Neural cell (in vitro differentiated cells): ENCODE results near the gene HAP1.

Source experiments
- EP300 ChIP-seq: fragments of 450-650 bp; conservative IDR thresholded peaks from 2 replicates; pipeline ENCODE4 v1.6.1; 2014; ENCODE audit warnings: antibody characterized with exemption, mild to moderate bottlenecking, moderate library complexity; ENCODE audit not compliant: poor library complexity, severe bottlenecking
- EZH2 ChIP-seq: fragments of 200-600, 300-800 bp; shearing (Covaris generic), sonication (generic); IDR thresholded peaks from 2 replicates; pipeline ENCODE4 v1.6.1; 2014; ENCODE audit warnings: antibody characterized with exemption, low read length, borderline replicate concordance, mild to moderate bottlenecking; ENCODE audit not compliant: insufficient read depth, poor library complexity, severe bottlenecking
- POLR2AphosphoS5 ChIP-seq: IDR thresholded peaks from 2 replicates; pipeline ENCODE4 v1.6.1; 2012
- TAF1 ChIP-seq: IDR thresholded peaks from 2 replicates; pipeline ENCODE4 v1.6.1; 2012; ENCODE audit warnings: low read depth
- TF ChIP-seq, protein P1 (sequence below): fragments of 450-650 bp; IDR thresholded peaks from 2 replicates; pipeline ENCODE4 v1.5.1; 2014; ENCODE audit warnings: antibody characterized with exemption, mild to moderate bottlenecking, moderate library complexity; ENCODE audit not compliant: poor library complexity, severe bottlenecking
- TF ChIP-seq, protein P2 (sequence below): IDR thresholded peaks from 2 replicates; pipeline ENCODE4 v1.6.1; 2012; ENCODE audit warnings: borderline replicate concordance

DNA sequence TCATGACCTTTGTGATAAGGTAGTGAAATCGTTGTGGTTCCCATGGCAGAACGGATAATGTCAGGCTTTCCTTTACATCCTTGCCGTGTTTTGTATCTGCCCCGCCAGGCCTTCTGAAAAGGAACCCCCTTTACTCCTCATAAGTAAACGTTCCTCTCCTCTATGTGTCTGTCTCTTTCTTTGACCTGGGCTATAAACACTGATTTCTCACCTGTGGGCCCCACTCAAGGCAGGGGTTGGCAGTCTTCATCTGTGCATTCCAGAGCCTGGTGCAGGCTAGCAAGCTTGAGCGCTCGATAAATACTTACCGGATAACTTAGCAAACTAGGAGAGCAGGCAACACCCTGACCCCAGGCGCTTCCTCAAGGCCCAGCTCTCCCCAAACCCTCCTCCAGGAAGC lies 7.3 kb upstream of the HAP1 start:
- TF ChIP-seq, protein P1, sequence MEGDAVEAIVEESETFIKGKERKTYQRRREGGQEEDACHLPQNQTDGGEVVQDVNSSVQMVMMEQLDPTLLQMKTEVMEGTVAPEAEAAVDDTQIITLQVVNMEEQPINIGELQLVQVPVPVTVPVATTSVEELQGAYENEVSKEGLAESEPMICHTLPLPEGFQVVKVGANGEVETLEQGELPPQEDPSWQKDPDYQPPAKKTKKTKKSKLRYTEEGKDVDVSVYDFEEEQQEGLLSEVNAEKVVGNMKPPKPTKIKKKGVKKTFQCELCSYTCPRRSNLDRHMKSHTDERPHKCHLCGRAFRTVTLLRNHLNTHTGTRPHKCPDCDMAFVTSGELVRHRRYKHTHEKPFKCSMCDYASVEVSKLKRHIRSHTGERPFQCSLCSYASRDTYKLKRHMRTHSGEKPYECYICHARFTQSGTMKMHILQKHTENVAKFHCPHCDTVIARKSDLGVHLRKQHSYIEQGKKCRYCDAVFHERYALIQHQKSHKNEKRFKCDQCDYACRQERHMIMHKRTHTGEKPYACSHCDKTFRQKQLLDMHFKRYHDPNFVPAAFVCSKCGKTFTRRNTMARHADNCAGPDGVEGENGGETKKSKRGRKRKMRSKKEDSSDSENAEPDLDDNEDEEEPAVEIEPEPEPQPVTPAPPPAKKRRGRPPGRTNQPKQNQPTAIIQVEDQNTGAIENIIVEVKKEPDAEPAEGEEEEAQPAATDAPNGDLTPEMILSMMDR: no peak
- no peak for TF ChIP-seq EP300
- no peak for TF ChIP-seq EZH2
- no peak for TF ChIP-seq TAF1
- no peak for TF ChIP-seq POLR2AphosphoS5
- TF ChIP-seq, protein P2, sequence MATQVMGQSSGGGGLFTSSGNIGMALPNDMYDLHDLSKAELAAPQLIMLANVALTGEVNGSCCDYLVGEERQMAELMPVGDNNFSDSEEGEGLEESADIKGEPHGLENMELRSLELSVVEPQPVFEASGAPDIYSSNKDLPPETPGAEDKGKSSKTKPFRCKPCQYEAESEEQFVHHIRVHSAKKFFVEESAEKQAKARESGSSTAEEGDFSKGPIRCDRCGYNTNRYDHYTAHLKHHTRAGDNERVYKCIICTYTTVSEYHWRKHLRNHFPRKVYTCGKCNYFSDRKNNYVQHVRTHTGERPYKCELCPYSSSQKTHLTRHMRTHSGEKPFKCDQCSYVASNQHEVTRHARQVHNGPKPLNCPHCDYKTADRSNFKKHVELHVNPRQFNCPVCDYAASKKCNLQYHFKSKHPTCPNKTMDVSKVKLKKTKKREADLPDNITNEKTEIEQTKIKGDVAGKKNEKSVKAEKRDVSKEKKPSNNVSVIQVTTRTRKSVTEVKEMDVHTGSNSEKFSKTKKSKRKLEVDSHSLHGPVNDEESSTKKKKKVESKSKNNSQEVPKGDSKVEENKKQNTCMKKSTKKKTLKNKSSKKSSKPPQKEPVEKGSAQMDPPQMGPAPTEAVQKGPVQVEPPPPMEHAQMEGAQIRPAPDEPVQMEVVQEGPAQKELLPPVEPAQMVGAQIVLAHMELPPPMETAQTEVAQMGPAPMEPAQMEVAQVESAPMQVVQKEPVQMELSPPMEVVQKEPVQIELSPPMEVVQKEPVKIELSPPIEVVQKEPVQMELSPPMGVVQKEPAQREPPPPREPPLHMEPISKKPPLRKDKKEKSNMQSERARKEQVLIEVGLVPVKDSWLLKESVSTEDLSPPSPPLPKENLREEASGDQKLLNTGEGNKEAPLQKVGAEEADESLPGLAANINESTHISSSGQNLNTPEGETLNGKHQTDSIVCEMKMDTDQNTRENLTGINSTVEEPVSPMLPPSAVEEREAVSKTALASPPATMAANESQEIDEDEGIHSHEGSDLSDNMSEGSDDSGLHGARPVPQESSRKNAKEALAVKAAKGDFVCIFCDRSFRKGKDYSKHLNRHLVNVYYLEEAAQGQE: no peak
